Measurements from ENCODE around the gene SEPSECS. TPM values are rescaled to one million over a fixed set of nuclear protein-coding genes. Genes with fewer than 3 reads are reported as not detected.

Gene SEPSECS
- total RNA-seq, 1 experiment from 2014 or later = 4.0 TPM

- no peak for ATAC-seq
Measured at GRCh38 chr4:25106363-25107151, 53.7 kb downstream of the SEPSECS start.

DNA sequence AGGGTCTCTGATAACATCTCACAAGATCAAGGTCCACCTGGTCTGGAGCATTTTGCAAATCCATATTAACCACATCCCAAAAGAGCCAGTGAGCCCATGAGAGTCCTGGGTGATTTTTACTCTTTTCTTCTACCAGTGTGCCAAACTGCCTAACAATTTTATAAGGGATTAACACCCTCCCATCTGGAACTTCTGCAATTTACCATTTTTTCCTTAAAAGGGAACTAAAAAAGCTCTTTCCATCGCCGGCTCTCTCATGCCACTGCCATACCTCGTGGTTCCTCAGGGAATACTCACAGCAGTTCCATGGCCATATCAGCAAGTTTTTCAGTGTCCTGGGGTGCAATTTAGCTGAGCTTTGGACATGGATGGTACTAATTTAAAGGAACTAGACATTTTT, 55.7 kb downstream of the SEPSECS start:
- Histone ChIP-seq H3K9me3 (ENCODE audit: control insufficient read depth, insufficient read depth, low read depth, low read length) (no peaks in the 10 kb centered on the region), H3K4me1 (ENCODE audit: control insufficient read depth, insufficient read depth, low read length) (no peaks in the 10 kb centered on the region), H3K27me3 (ENCODE audit: control insufficient read depth, insufficient read depth, low read length) (no peaks in the 10 kb centered on the region), H3K27ac (ENCODE audit: low read length) (no peak overlapping the region), H3K36me3 (ENCODE audit: control insufficient read depth, insufficient read depth, low read length) (no peaks in the 10 kb centered on the region), H3K4me3 (ENCODE audit: low read depth in 2 of 2, low read length in 2 of 2) (no peak overlapping the region)
- in situ Hi-C loops (cut with HindIII; ENCODE audit: low pct_unique_long_range_greater_than_20kb, low sequenced_read_pairs) (no loop called here), intact Hi-C loops (cut with micrococcal nuclease; ENCODE audit: unreplicated experiment) (no loop called here)
- ATAC-seq (no peak), DNase-seq (ENCODE audit: low read depth, low spot score) (no peak)
- ChIA-PET CTCF (no interaction called here), POLR2A (no interaction called here)
- no peak for TF ChIP-seq POLR2AphosphoS5 (IDR thresholded peaks at IDR 0.05; ENCODE audit: low read depth, low read length)
- TF ChIP-seq, protein P1, sequence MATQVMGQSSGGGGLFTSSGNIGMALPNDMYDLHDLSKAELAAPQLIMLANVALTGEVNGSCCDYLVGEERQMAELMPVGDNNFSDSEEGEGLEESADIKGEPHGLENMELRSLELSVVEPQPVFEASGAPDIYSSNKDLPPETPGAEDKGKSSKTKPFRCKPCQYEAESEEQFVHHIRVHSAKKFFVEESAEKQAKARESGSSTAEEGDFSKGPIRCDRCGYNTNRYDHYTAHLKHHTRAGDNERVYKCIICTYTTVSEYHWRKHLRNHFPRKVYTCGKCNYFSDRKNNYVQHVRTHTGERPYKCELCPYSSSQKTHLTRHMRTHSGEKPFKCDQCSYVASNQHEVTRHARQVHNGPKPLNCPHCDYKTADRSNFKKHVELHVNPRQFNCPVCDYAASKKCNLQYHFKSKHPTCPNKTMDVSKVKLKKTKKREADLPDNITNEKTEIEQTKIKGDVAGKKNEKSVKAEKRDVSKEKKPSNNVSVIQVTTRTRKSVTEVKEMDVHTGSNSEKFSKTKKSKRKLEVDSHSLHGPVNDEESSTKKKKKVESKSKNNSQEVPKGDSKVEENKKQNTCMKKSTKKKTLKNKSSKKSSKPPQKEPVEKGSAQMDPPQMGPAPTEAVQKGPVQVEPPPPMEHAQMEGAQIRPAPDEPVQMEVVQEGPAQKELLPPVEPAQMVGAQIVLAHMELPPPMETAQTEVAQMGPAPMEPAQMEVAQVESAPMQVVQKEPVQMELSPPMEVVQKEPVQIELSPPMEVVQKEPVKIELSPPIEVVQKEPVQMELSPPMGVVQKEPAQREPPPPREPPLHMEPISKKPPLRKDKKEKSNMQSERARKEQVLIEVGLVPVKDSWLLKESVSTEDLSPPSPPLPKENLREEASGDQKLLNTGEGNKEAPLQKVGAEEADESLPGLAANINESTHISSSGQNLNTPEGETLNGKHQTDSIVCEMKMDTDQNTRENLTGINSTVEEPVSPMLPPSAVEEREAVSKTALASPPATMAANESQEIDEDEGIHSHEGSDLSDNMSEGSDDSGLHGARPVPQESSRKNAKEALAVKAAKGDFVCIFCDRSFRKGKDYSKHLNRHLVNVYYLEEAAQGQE (IDR thresholded peaks at IDR 0.05; ENCODE audit: insufficient read depth in 1 of 2, low read depth in 2 of 2, low read length in 1 of 2) = no peak
- no TSS peak for BruUV-seq (replicated peaks)

More at GRCh38 chr4:25106363-25107151, 53.7 kb downstream of the SEPSECS start:
- TF ChIP-seq, protein P1 (IDR thresholded peaks at IDR 0.05; ENCODE audit: insufficient read depth in 1 of 2, low read depth in 2 of 2, low read length in 1 of 2) = no peak
- no peak for TF ChIP-seq SIN3A (IDR thresholded peaks at IDR 0.05; ENCODE audit: borderline replicate concordance, insufficient read depth, low read depth, low read length)
- in situ Hi-C loops (cut with HindIII; ENCODE audit: low pct_unique_long_range_greater_than_20kb, low sequenced_read_pairs) (no loop called here), intact Hi-C loops (cut with micrococcal nuclease; ENCODE audit: unreplicated experiment) (no loop called here)
- no peak for DNase-seq (ENCODE audit: low read depth, low spot score)
- no TSS peak for BruUV-seq (replicated peaks)
- Histone ChIP-seq H3K27ac (ENCODE audit: low read length) (no peak overlapping the region), H3K27me3 (ENCODE audit: control insufficient read depth, insufficient read depth, low read length) (no peaks in the 10 kb centered on the region), H3K4me1 (ENCODE audit: control insufficient read depth, insufficient read depth, low read length) (no peaks in the 10 kb centered on the region), H3K4me3 (ENCODE audit: low read depth in 2 of 2, low read length in 2 of 2) (no peak overlapping the region), H3K9me3 (ENCODE audit: control insufficient read depth, insufficient read depth, low read depth, low read length) (no peaks in the 10 kb centered on the region), H3K36me3 (ENCODE audit: control insufficient read depth, insufficient read depth, low read length) (no peaks in the 10 kb centered on the region)
- POLR2A ChIA-PET = no interaction called here
- CTCF ChIA-PET = no interaction called here

GRCh38 chr4:25103418-25103817, 56.8 kb downstream of the SEPSECS start:
- no TSS peak for BruUV-seq (replicated peaks)
- ChIA-PET CTCF (interaction anchor here (0.7 kb wide), 1 partner anchor 56 kb away, joined by 8 read pairs; no protein-coding TSS in a partner anchor), POLR2A (no interaction called here)
- in situ Hi-C loops (cut with HindIII; ENCODE audit: low pct_unique_long_range_greater_than_20kb, low sequenced_read_pairs) (no loop called here), intact Hi-C loops (cut with micrococcal nuclease; ENCODE audit: unreplicated experiment) (no loop called here)
- Histone ChIP-seq H3K4me1 (ENCODE audit: control insufficient read depth, insufficient read depth, low read length) (no peaks in the 10 kb centered on the region), H3K27me3 (ENCODE audit: control insufficient read depth, insufficient read depth, low read length) (no peaks in the 10 kb centered on the region), H3K27ac (ENCODE audit: low read length) (no peak overlapping the region), H3K36me3 (ENCODE audit: control insufficient read depth, insufficient read depth, low read length) (no peaks in the 10 kb centered on the region), H3K9me3 (ENCODE audit: control insufficient read depth, insufficient read depth, low read depth, low read length) (no peaks in the 10 kb centered on the region), H3K4me3 (ENCODE audit: low read depth in 2 of 2, low read length in 2 of 2) (no peak overlapping the region)
- TF ChIP-seq CTCF (IDR thresholded peaks at IDR 0.05) (no peak), TCF7L2 (IDR thresholded peaks at IDR 0.05; ENCODE audit: low read depth, low read length) (no peak), SIN3A (IDR thresholded peaks at IDR 0.05; ENCODE audit: borderline replicate concordance, insufficient read depth, low read depth, low read length) (no peak), POLR2AphosphoS5 (IDR thresholded peaks at IDR 0.05; ENCODE audit: low read depth, low read length) (no peak)
- TF ChIP-seq, protein P1 (IDR thresholded peaks at IDR 0.05; ENCODE audit: insufficient read depth in 1 of 2, low read depth in 2 of 2, low read length in 1 of 2) = no peak
- ATAC-seq (no peak), DNase-seq (ENCODE audit: low read depth, low spot score) (no peak)

All from Panc1 (cell line).